Ascending aorta (tissue), 2 donors: ENCODE data around the gene TMEM154. TPM values are rescaled to one million over a fixed set of nuclear protein-coding genes. Genes with fewer than 3 reads are reported as not detected.

Experiments
- DNase-seq, 2 donors: peaks; one replicate each; pipeline ENCODE4 v3.0.0-alpha.2; 2019; ENCODE audit warnings: low spot score in 2 of 2
- H3K27ac ChIP-seq, 2 donors: fragments of 200-600 bp; sonication (generic); one replicate each; pipeline ENCODE4 v1.5.1; 2016 to 2017; ENCODE audit warnings: mild to moderate bottlenecking in 1 of 2
- H3K27me3 ChIP-seq: fragments of 200-600 bp; sonication (generic); one replicate; pipeline ENCODE4 v1.5.1; 2017
- H3K36me3 ChIP-seq, 2 donors: fragments of 200-600 bp; sonication (generic); one replicate each; pipeline ENCODE4 v1.5.1; 2016
- H3K4me1 ChIP-seq, 2 donors: fragments of 200-600 bp; sonication (generic); one replicate each; pipeline ENCODE4 v1.5.1; 2016 to 2017; ENCODE audit warnings: mild to moderate bottlenecking in 1 of 2
- H3K4me3 ChIP-seq, 2 donors: fragments of 200-600 bp; sonication (generic); one replicate each; pipeline ENCODE4 v1.5.1; 2016 to 2017; ENCODE audit warnings: mild to moderate bottlenecking in 1 of 2
- H3K9me3 ChIP-seq, 2 donors: fragments of 200-600 bp; sonication (generic); one replicate each; pipeline ENCODE4 v1.5.1; 2016
- intact Hi-C: fragments of 100-400 bp; cut with DNase I; formaldehyde crosslinking; loops from one replicate; pipeline ENCODE4 v1.15.1; 2023
- total RNA-seq: library from RNA; depleted of rRNA; stranded (reverse); fragments of >200 nt; gene quantifications from one replicate; pipeline ENCODE4 v1.1.0, GENCODE V29; 2016
- TF ChIP-seq, protein P1 (sequence below), 3 experiments: fragments of 200-600 bp in 2 of 3; fragments of 450-650 bp in 1 of 3; sonication (generic) in 2 of 3; IDR thresholded peaks; one replicate each; pipeline ENCODE4 v1.5.1; 2016 to 2019; ENCODE audit warnings: antibody characterized with exemption in 3 of 3, mild to moderate bottlenecking in 1 of 3, moderate library complexity in 1 of 3

TMEM154 gene
- total RNA-seq, 1 donor from 2014 or later = 1.4 TPM

DNA sequence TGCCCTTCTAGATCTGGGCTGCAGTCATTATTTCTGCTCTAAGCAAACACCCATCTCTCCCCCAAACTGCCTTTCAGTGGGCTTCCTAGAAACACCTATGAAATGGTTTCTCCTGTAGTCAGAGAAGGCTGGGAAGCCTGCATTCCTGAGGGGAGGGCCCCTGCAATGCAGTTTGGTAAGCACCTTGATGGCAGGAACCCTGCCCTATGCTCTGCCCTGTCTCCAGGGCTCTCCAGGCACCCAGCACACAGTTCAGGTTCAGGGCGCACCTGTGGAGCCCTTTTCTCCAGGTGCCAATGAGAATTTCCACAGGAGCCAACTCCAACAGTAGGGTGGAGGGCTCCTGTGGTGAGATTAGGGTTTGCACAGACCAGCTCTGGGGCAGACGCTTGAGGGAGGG is 74.8 kb downstream of the TMEM154 start:
- no peaks in the 10 kb centered on the region for H3K36me3 ChIP-seq
- no peak overlapping the region for H3K4me3 ChIP-seq
- no peak overlapping the region for H3K27ac ChIP-seq
- H3K9me3 ChIP-seq = no peaks in the 10 kb centered on the region
- TF ChIP-seq, protein P1, sequence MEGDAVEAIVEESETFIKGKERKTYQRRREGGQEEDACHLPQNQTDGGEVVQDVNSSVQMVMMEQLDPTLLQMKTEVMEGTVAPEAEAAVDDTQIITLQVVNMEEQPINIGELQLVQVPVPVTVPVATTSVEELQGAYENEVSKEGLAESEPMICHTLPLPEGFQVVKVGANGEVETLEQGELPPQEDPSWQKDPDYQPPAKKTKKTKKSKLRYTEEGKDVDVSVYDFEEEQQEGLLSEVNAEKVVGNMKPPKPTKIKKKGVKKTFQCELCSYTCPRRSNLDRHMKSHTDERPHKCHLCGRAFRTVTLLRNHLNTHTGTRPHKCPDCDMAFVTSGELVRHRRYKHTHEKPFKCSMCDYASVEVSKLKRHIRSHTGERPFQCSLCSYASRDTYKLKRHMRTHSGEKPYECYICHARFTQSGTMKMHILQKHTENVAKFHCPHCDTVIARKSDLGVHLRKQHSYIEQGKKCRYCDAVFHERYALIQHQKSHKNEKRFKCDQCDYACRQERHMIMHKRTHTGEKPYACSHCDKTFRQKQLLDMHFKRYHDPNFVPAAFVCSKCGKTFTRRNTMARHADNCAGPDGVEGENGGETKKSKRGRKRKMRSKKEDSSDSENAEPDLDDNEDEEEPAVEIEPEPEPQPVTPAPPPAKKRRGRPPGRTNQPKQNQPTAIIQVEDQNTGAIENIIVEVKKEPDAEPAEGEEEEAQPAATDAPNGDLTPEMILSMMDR (IDR thresholded peaks at IDR 0.05) = no peak
- H3K4me1 ChIP-seq = no peaks in the 10 kb centered on the region
- no peaks in the 10 kb centered on the region for H3K27me3 ChIP-seq
- DNase-seq = no peak
- intact Hi-C loops = no loop called here

DNA sequence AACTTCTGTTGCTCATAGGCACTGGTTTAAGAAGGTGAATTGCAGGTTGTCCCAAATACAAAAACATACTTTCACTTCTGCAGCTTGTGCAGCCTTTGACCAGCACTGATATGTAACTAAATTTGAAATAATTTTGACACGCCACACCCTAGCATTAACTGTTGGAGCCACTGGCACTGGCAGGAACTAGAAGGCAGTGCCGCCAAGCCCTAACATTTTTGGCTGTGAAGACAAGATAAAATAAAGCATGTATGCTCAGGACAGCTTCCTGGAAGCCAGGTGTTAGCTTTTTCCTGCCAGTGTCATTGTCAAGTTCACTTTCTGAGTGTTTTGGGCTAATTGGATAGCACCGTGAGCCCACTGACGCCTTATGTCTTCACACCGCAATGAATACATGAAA is 78.6 kb downstream of the TMEM154 start:
- TF ChIP-seq, protein P1 (IDR thresholded peaks at IDR 0.05) = no peak
- Histone ChIP-seq H3K4me3 (no peak overlapping the region), H3K27me3 (no peaks in the 10 kb centered on the region), H3K27ac (no peak overlapping the region), H3K9me3 (no peaks in the 10 kb centered on the region), H3K4me1 (no peaks in the 10 kb centered on the region), H3K36me3 (no peaks in the 10 kb centered on the region)
- intact Hi-C loops = no loop called here
- no peak for DNase-seq

DNA sequence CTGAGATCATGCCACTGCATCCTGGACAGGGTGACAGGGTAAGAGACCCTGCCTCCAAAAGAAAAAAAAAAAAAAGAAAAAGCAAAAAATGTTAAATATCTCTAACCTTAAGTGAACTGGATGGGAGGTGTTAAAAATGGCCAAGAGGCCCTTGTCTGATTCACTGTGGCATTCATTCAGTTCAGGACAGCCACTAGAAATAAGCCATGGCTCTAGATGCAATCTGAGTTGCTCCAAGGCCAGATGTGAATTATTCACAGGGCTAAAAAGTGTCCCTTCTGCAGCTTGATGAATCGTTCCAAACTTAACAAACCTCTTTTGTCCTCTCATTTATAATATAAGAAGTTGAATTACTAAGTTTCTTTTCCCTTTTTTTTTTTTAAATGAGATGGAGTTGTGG is 80.2 kb downstream of the TMEM154 start:
- H3K27me3 ChIP-seq = no peaks in the 10 kb centered on the region
- no peaks in the 10 kb centered on the region for H3K36me3 ChIP-seq
- no peaks in the 10 kb centered on the region for H3K4me1 ChIP-seq
- no peak overlapping the region for H3K27ac ChIP-seq
- no peak overlapping the region for H3K4me3 ChIP-seq
- DNase-seq = no peak
- TF ChIP-seq, protein P1 (IDR thresholded peaks at IDR 0.05) = no peak
- H3K9me3 ChIP-seq = no peaks in the 10 kb centered on the region
- intact Hi-C loops = no loop called here

DNA sequence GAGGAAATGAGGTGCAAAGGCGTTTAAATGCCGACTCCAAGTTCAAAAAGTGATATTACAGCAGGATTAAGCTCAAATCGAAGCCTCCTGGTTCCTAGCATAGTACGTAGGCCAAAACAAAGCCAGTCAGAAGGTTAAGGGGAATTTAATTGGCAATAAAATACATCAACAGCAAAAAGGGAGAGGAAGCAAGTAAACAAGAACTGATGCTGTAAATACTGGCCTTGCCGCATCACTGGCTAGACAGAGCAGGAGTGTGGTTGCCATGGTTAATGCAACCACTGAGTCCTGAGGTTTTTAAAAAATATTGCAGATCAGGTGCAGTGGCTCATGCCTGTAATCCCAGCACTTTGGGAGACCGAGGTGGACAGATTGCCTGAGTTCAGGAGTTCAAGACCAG is 80.7 kb downstream of the TMEM154 start:
- no peaks in the 10 kb centered on the region for H3K4me1 ChIP-seq
- H3K4me3 ChIP-seq = no peak overlapping the region
- H3K27me3 ChIP-seq = no peaks in the 10 kb centered on the region
- intact Hi-C loops = no loop called here
- H3K27ac ChIP-seq = no peak overlapping the region
- H3K9me3 ChIP-seq = no peaks in the 10 kb centered on the region
- no peak for DNase-seq
- TF ChIP-seq, protein P1 (IDR thresholded peaks at IDR 0.05) = no peak
- H3K36me3 ChIP-seq = no peaks in the 10 kb centered on the region

DNA sequence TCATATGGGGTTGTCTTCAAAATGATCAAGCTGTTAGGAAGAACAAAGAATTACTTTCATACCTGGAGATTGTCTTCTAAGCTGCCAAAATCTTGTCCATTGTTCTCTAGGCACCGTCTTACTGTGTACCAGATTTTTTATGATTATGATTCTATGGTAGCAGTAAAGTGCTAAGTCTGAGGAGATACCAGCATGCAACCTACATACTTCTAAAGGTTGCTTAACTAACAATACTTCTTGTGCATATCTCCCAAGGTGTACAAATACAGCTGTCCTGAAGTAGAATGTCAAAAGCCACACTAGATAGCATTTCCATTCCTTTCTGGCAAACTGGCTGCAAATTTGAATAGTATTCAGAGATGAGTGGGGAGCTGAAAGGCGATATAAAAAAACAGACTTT is 81.3 kb downstream of the TMEM154 start:
- no peaks in the 10 kb centered on the region for H3K9me3 ChIP-seq
- no peak for DNase-seq
- no peak overlapping the region for H3K27ac ChIP-seq
- intact Hi-C loops = no loop called here
- no peak overlapping the region for H3K4me3 ChIP-seq
- TF ChIP-seq, protein P1 (IDR thresholded peaks at IDR 0.05) = no peak
- no peaks in the 10 kb centered on the region for H3K36me3 ChIP-seq
- H3K27me3 ChIP-seq = no peaks in the 10 kb centered on the region
- no peaks in the 10 kb centered on the region for H3K4me1 ChIP-seq
